Endothelial cell of umbilical vein (primary cell): ENCODE data around the gene ZNF182. TPM values are rescaled to one million over a fixed set of nuclear protein-coding genes. Genes with fewer than 3 reads are reported as not detected.
"Not testable (repeated sequence)": the region's sequence is repeated elsewhere in the genome, so short reads cannot be mapped to it uniquely, and the experiment has no call there.

Source experiments
- BruUV-seq: library from RNA; stranded (reverse); fragments of 400-500 nt; replicated peaks from 2 replicates; lab custom pipeline; 2021; lab: Mats Ljungman, UMichigan
- CTCF ChIA-PET: fragments of 300-600, 350-600 bp; sonication (Branson Sonifier 250); formaldehyde crosslinking; loops from one replicate; lab custom pipeline; 2021; ENCODE audit warnings: antibody characterized with exemption, inconsistent platforms; lab: Charles Lee
- POLR2A ChIA-PET: fragments of 300-600, 350-600 bp; sonication (Branson Sonifier 250); formaldehyde crosslinking; loops from one replicate; lab custom pipeline; 2021; ENCODE audit warnings: antibody characterized with exemption, inconsistent platforms; lab: Charles Lee
- DNase-seq: peaks from one replicate; pipeline ENCODE4 v3.0.0-alpha.2; 2011; ENCODE audit warnings: low read depth, low spot score
- FAIRE-seq: peaks from 2 replicates; lab custom pipeline; 2011; peaks lifted over from hg19 to GRCh38; lab: Jason Lieb, UNC
- H2AFZ ChIP-seq: 2 replicates; pipeline ENCODE4 v1.6.0; 2012; ENCODE audit warnings: low read depth, low read length, control low read depth, inconsistent platforms
- H3K27ac ChIP-seq: 2 replicates; pipeline ENCODE4 v1.5.1; 2011; ENCODE audit warnings: low read depth, mild to moderate bottlenecking, control low read depth, low read length, moderate library complexity; ENCODE audit not compliant: insufficient read depth
- H3K27me3 ChIP-seq, 2 experiments: 2 replicates each; pipeline versions ENCODE4 v1.6.0 to v1.6.1; 2011; ENCODE audit warnings: low read length in 2 of 2, mixed read lengths in 1 of 2; ENCODE audit not compliant: control insufficient read depth in 2 of 2, insufficient read depth in 2 of 2
- H3K36me3 ChIP-seq, 2 experiments: 2 replicates in 1 of 2; 3 replicates in 1 of 2; pipeline ENCODE4 v1.5.1; 2011; ENCODE audit warnings: low read length in 2 of 2, mild to moderate bottlenecking in 1 of 2, moderate library complexity in 1 of 2; ENCODE audit not compliant: control insufficient read depth in 2 of 2, insufficient read depth in 2 of 2; ENCODE audit errors: extremely low read depth in 1 of 2
- H3K4me1 ChIP-seq: 3 replicates; pipeline ENCODE4 v1.5.1; 2011; ENCODE audit warnings: mild to moderate bottlenecking, low read length; ENCODE audit not compliant: control insufficient read depth, insufficient read depth; ENCODE audit errors: extremely low read depth
- H3K4me2 ChIP-seq: 2 replicates; pipeline ENCODE4 v1.6.1; 2011; ENCODE audit warnings: low read length, control low read depth, mixed read lengths; ENCODE audit not compliant: insufficient read depth
- H3K4me3 ChIP-seq, 3 experiments: fragments of 200-600 bp in 1 of 3; sonication (generic), shearing (Covaris generic) in 1 of 3; replicated peaks in 1 of 3; 2 replicates each; pipeline ENCODE4 v1.5.1; 2011 to 2016; ENCODE audit warnings: control low read depth in 3 of 3, low read length in 3 of 3, mild to moderate bottlenecking in 2 of 3, inconsistent platforms in 1 of 3, low read depth in 1 of 3, moderate library complexity in 1 of 3; ENCODE audit not compliant: insufficient read depth in 1 of 3
- H3K79me2 ChIP-seq: 2 replicates; pipeline ENCODE4 v1.6.0; 2012; ENCODE audit warnings: low read length, inconsistent platforms; ENCODE audit not compliant: control insufficient read depth, insufficient read depth
- H3K9ac ChIP-seq: replicated peaks from 2 replicates; pipeline ENCODE3; 2011; ENCODE audit warnings: low read length, control low read depth; ENCODE audit not compliant: insufficient read depth; ENCODE audit errors: extremely low read depth
- H3K9me1 ChIP-seq: replicated peaks from 3 replicates; pipeline ENCODE4 v1.6.0; 2011; ENCODE audit warnings: mild to moderate bottlenecking, low read length; ENCODE audit not compliant: control insufficient read depth, insufficient read depth; ENCODE audit errors: extremely low read depth
- H3K9me3 ChIP-seq: replicated peaks from 2 replicates; pipeline ENCODE4 v1.5.1; 2012; ENCODE audit warnings: low read length, inconsistent platforms; ENCODE audit not compliant: control insufficient read depth, insufficient read depth
- H4K20me1 ChIP-seq: replicated peaks from 2 replicates; pipeline ENCODE3; 2011; ENCODE audit warnings: mild to moderate bottlenecking, low read length; ENCODE audit not compliant: control insufficient read depth, insufficient read depth; ENCODE audit errors: extremely low read depth
- CTCF ChIP-seq, 2 donors: IDR thresholded peaks; 1 replicate in 1 of 2; 2 replicates in 1 of 2; pipeline ENCODE4 v1.5.1; 2011; ENCODE audit warnings: low read length in 2 of 2, mild to moderate bottlenecking in 2 of 2, moderate library complexity in 2 of 2, control low read depth in 1 of 2, inconsistent platforms in 1 of 2, low read depth in 1 of 2; ENCODE audit not compliant: insufficient read depth in 1 of 2; ENCODE audit errors: extremely low read depth in 1 of 2
- EZH2 ChIP-seq: IDR thresholded peaks from 2 replicates; pipeline ENCODE4 v1.6.1; 2012; ENCODE audit warnings: borderline replicate concordance, low read depth, mild to moderate bottlenecking, moderate library complexity, low read length, inconsistent platforms; ENCODE audit not compliant: severe bottlenecking
- FOS ChIP-seq: IDR thresholded peaks from 2 replicates; pipeline ENCODE4 v1.6.1; 2011; ENCODE audit warnings: mild to moderate bottlenecking, low read length, moderate library complexity, borderline replicate concordance; ENCODE audit not compliant: insufficient read depth
- GATA2 ChIP-seq: IDR thresholded peaks from 2 replicates; pipeline ENCODE4 v1.7.0; 2011; ENCODE audit warnings: low read depth, mild to moderate bottlenecking, moderate library complexity, mixed read lengths, low read length; ENCODE audit not compliant: insufficient read length, insufficient read depth
- JUN ChIP-seq: IDR thresholded peaks from 2 replicates; pipeline ENCODE4 v1.6.1; 2011; ENCODE audit warnings: borderline replicate concordance, low read depth; ENCODE audit not compliant: insufficient read length, insufficient read depth
- MAX ChIP-seq: IDR thresholded peaks from 2 replicates; pipeline ENCODE4 v1.6.1; 2011; ENCODE audit not compliant: insufficient read depth, insufficient read length
- MYC ChIP-seq: IDR thresholded peaks from one replicate; pipeline ENCODE4 v1.6.1; 2011; ENCODE audit warnings: mild to moderate bottlenecking, low read depth, low read length
- POLR2A ChIP-seq: IDR thresholded peaks from 2 replicates; pipeline ENCODE4 v1.6.1; 2012; ENCODE audit warnings: low read depth, mild to moderate bottlenecking, control low read depth, low read length
- POLR2AphosphoS5 ChIP-seq: IDR thresholded peaks from 2 replicates; pipeline ENCODE4 v1.6.1; 2012; ENCODE audit warnings: low read depth, mild to moderate bottlenecking, control low read depth, low read length, moderate library complexity; ENCODE audit not compliant: insufficient read depth
- dilution Hi-C: fragments of 300-500 bp; cut with MboI; formaldehyde crosslinking; loops from one replicate; pipeline ENCODE4 v1.15.0; 2019; ENCODE audit warnings: low sequenced_read_pairs; ENCODE audit not compliant: extremely low pct_ligation_motif_present
- intact Hi-C: fragments of 100-400 bp; cut with micrococcal nuclease; formaldehyde crosslinking; loops from one replicate; pipeline ENCODE4 v1.10.0; 2022
- polyA plus RNA-seq, 4 experiments: library from polyadenylated mRNA; depleted of rRNA in 3 of 4; stranded (reverse) in 3 of 4; unstranded in 1 of 4; fragments of >200 nt; gene quantifications; 2 replicates each; pipeline versions ENCODE4 v1.2.1 to v1.2.3, GENCODE V29; 2011 to 2012; ENCODE audit warnings: missing spikeins in 1 of 4
- total RNA-seq: library from RNA; stranded (reverse); gene quantifications from 2 replicates; pipeline ENCODE4 v1.2.3, GENCODE V29; 2021

ZNF182 gene
- total and polyA plus RNA-seq, 2 donors (not counting 3 experiments of a cell fraction or from before 2014, with no cell fraction given), result 0.90 to 3.9 TPM

- Histone ChIP-seq H3K9me1 (no peaks in the 10 kb centered on the region), H3K36me3 (no peaks in the 10 kb centered on the region), H3K9me3 (no peaks in the 10 kb centered on the region), H4K20me1 (no peaks in the 10 kb centered on the region), H3K79me2 (no peaks in the 10 kb centered on the region), H3K9ac (peak overlapping the region; percentile 99), H3K27ac (peak overlapping the region; percentile 98), H3K4me2 (peak overlapping the region; percentile 90), H3K4me3 (peak overlapping the region; percentile 56 to 90 (median 61)), H2AFZ (peak overlapping the region; percentile 97), H3K4me1 (peaks cover 4% of the 10 kb centered on the region), H3K27me3 (no peaks in the 10 kb centered on the region)
- FAIRE-seq, result no peak
- dilution Hi-C loops (no loop called here), intact Hi-C loops (loop anchor here (1.0 kb wide), 2 partner anchors 167 to 185 kb away; partner anchors contain the start of gene ZNF81)
- ChIA-PET CTCF (interaction anchor here (1.3 kb wide), 1 partner anchor 62 kb away, joined by 3 read pairs; no protein-coding TSS in a partner anchor), POLR2A (no interaction called here)
- no peak for TF ChIP-seq EZH2
- no peak for TF ChIP-seq CTCF (IDR thresholded peaks at IDR 0.05; ENCODE audit: extremely low read depth in 1 of 2, insufficient read depth in 1 of 2, low read depth in 1 of 2, low read length in 2 of 2)
- TF ChIP-seq MAX, result no peak
- no peak for TF ChIP-seq POLR2A
- no peak for TF ChIP-seq POLR2AphosphoS5
- no peak for TF ChIP-seq FOS
- TF ChIP-seq MYC, result no peak
- no peak for TF ChIP-seq JUN
- no peak for TF ChIP-seq GATA2
- DNase-seq, result peak; percentile 84
- BruUV-seq, result no TSS peak
Observed at GRCh38 chrX:48021026-48021900, 17.5 kb upstream of the ZNF182 start.

- POLR2A ChIA-PET, H3K9me1 ChIP-seq, H3K27me3 ChIP-seq, dilution Hi-C loops, H4K20me1 ChIP-seq, BruUV-seq, intact Hi-C loops, H3K27ac ChIP-seq, H3K79me2 ChIP-seq, H3K36me3 ChIP-seq, H3K9ac ChIP-seq, H3K9me3 ChIP-seq, H3K4me1 ChIP-seq, DNase-seq: not testable (repeated sequence)
- CTCF ChIA-PET, result interaction anchor here (1.3 kb wide), 1 partner anchor 61 kb away, joined by 3 read pairs; no protein-coding TSS in a partner anchor
- Histone ChIP-seq H2AFZ (peak overlapping the region; percentile 97), H3K4me2 (peak overlapping the region; percentile 90), H3K4me3 (peak overlapping the region in 2 of 3 experiments; percentile 56 to 90)
- FAIRE-seq, result peak; percentile 95
Observed at GRCh38 chrX:48020472-48020871, 16.7 kb upstream of the ZNF182 start.
